HG03095 (cell line): Measurements from ENCODE around the gene CLEC18A.
"Not testable (repeated sequence)": the region's sequence is repeated elsewhere in the genome, so short reads cannot be mapped to it uniquely, and the experiment has no call there.

ENCODE experiments used
- ATAC-seq: cut with Tn5 transposase; IDR thresholded peaks from one replicate; pipeline ENCODE4 v1.9.1; 2021; ENCODE audit warnings: moderate library complexity; ENCODE audit not compliant: unreplicated experiment

CLEC18A gene

GRCh38 chr16:69951017-69951671, at the start of gene CLEC18A:
Gene CLEC18A, plus strand, starts transcription at chr16:69951334. Its CDS starts 33 bp downstream, at chr16:69951367.
- ATAC-seq = not testable (repeated sequence)

GRCh38 chr16:69903865-69904415, 47.2 kb upstream of the CLEC18A start:
- no peak for ATAC-seq

- ATAC-seq = no peak
These were observed 46.5 kb upstream of the CLEC18A start for GRCh38 chr16:69904495-69905170.

GRCh38 chr16:69905171-69905555, 46.0 kb upstream of the CLEC18A start:
- ATAC-seq = no peak

GRCh38 chr16:69906838-69907401, 44.2 kb upstream of the CLEC18A start:
- no peak for ATAC-seq

GRCh38 chr16:69909043-69909442, 42.1 kb upstream of the CLEC18A start:
- no peak for ATAC-seq

- no peak for ATAC-seq
These were observed 41.4 kb upstream of the CLEC18A start for GRCh38 chr16:69909760-69910159.

- ATAC-seq = no peak
These were observed 40.2 kb upstream of the CLEC18A start for GRCh38 chr16:69910964-69911363.

- ATAC-seq = no peak
These were observed 34.7 kb upstream of the CLEC18A start for GRCh38 chr16:69916462-69916861.

GRCh38 chr16:69917311-69917710, 33.8 kb upstream of the CLEC18A start:
- no peak for ATAC-seq

- ATAC-seq = no peak
These were observed 33.4 kb upstream of the CLEC18A start for GRCh38 chr16:69917739-69918138.

GRCh38 chr16:69918241-69918640, 32.9 kb upstream of the CLEC18A start:
- ATAC-seq = no peak

GRCh38 chr16:69921127-69921526, 30.0 kb upstream of the CLEC18A start:
- no peak for ATAC-seq

GRCh38 chr16:69922200-69922599, 28.9 kb upstream of the CLEC18A start:
- ATAC-seq = no peak

GRCh38 chr16:69924041-69924775, 26.9 kb upstream of the CLEC18A start:
- no peak for ATAC-seq

- no peak for ATAC-seq
These were observed 26.4 kb upstream of the CLEC18A start for GRCh38 chr16:69924777-69925191.

- ATAC-seq = no peak
These were observed 25.8 kb upstream of the CLEC18A start for GRCh38 chr16:69925311-69925710.

GRCh38 chr16:69926241-69926640, 24.9 kb upstream of the CLEC18A start:
- no peak for ATAC-seq

GRCh38 chr16:69927056-69927757, 23.9 kb upstream of the CLEC18A start:
- no peak for ATAC-seq

GRCh38 chr16:69928856-69929400, 22.2 kb upstream of the CLEC18A start:
- ATAC-seq = no peak
